HEK293 (cell line): ENCODE data around the gene SPNS1.

Source experiments
- CTCF ChIA-PET: fragments of 350-600 bp; formaldehyde crosslinking; extraction: SDS; loops from one replicate; lab custom pipeline; 2021; ENCODE audit warnings: antibody characterized with exemption; lab: Yijun Ruan, JAX
- POLR2A ChIA-PET: fragments of 300-600 bp; formaldehyde crosslinking; extraction: SDS; loops from one replicate; lab custom pipeline; 2020; ENCODE audit warnings: antibody characterized with exemption, inconsistent platforms; lab: Yijun Ruan, JAX
- H3K27ac ChIP-seq: fragments of 200-500 bp; sonication (Bioruptor generic); 2 replicates; pipeline ENCODE4 v1.5.1; 2014; ENCODE audit warnings: low read depth, low read length, control low read depth, inconsistent platforms; ENCODE audit errors: extremely low read depth
- H3K36me3 ChIP-seq, 2 experiments: fragments of 200-500 bp in 1 of 2; sonication (Bioruptor generic) in 1 of 2; 1 replicate in 1 of 2; 2 replicates in 1 of 2; pipeline ENCODE4 v1.5.1; 2014 to 2017; ENCODE audit warnings: inconsistent platforms in 2 of 2, low read length in 2 of 2; ENCODE audit not compliant: control insufficient read depth in 2 of 2, insufficient read depth in 1 of 2
- H3K4me1 ChIP-seq: fragments of 200-500 bp; sonication (Bioruptor generic); 2 replicates; pipeline ENCODE4 v1.5.1; 2014; ENCODE audit warnings: mild to moderate bottlenecking, low read length, inconsistent platforms; ENCODE audit not compliant: control insufficient read depth, insufficient read depth
- H3K4me3 ChIP-seq: 2 replicates; pipeline ENCODE4 v1.5.1; 2011; ENCODE audit warnings: low read depth, mild to moderate bottlenecking, control low read depth, low read length, moderate library complexity
- H3K9me3 ChIP-seq: fragments of 200-500 bp; sonication (Bioruptor generic); 2 replicates; pipeline ENCODE4 v1.5.1; 2014; ENCODE audit warnings: low read depth, low read length, inconsistent platforms; ENCODE audit not compliant: control insufficient read depth, insufficient read depth
- KLF7 ChIP-seq: fragments of 450-650 bp; formaldehyde crosslinking; IDR thresholded peaks from 2 replicates; pipeline ENCODE4 v1.5.1; 2016; ENCODE audit warnings: missing biosample characterization, missing genetic modification characterization, borderline replicate concordance
- KLF9 ChIP-seq: fragments of 450-650 bp; formaldehyde crosslinking; IDR thresholded peaks from 2 replicates; pipeline ENCODE4 v1.5.1; 2016; ENCODE audit warnings: missing biosample characterization, missing genetic modification characterization, low read depth
- SP2 ChIP-seq: fragments of 450-650 bp; formaldehyde crosslinking; IDR thresholded peaks from 2 replicates; pipeline ENCODE4 v1.5.1; 2016; ENCODE audit warnings: missing biosample characterization, missing genetic modification characterization
- SP3 ChIP-seq: fragments of 450-650 bp; formaldehyde crosslinking; IDR thresholded peaks from 2 replicates; pipeline ENCODE4 v1.5.1; 2016; ENCODE audit warnings: missing biosample characterization, missing genetic modification characterization
- ZBTB49 ChIP-seq: fragments of 450-650 bp; formaldehyde crosslinking; IDR thresholded peaks from 2 replicates; pipeline ENCODE4 v1.5.1; 2016; ENCODE audit warnings: missing biosample characterization, missing genetic modification characterization, low read depth
- ZBTB6 ChIP-seq: fragments of 450-650 bp; formaldehyde crosslinking; IDR thresholded peaks from 2 replicates; pipeline ENCODE4 v1.5.1; 2017; ENCODE audit warnings: missing biosample characterization, missing genetic modification characterization
- ZBTB7A ChIP-seq: fragments of 450-650 bp; formaldehyde crosslinking; IDR thresholded peaks from 2 replicates; pipeline ENCODE4 v1.5.1; 2016; ENCODE audit warnings: low read depth, missing biosample characterization, missing genetic modification characterization
- ZFHX2 ChIP-seq: fragments of 450-650 bp; formaldehyde crosslinking; conservative IDR thresholded peaks from 2 replicates; pipeline ENCODE4 v1.5.1; 2016; ENCODE audit warnings: missing biosample characterization, missing genetic modification characterization
- ZFP69B ChIP-seq: fragments of 450-650 bp; formaldehyde crosslinking; IDR thresholded peaks from 2 replicates; pipeline ENCODE4 v1.5.1; 2016; ENCODE audit warnings: missing biosample characterization, missing genetic modification characterization
- ZIC2 ChIP-seq: fragments of 450-650 bp; formaldehyde crosslinking; IDR thresholded peaks from 2 replicates; pipeline ENCODE4 v1.5.1; 2016; ENCODE audit warnings: missing biosample characterization, missing genetic modification characterization
- ZNF132 ChIP-seq: fragments of 450-650 bp; formaldehyde crosslinking; IDR thresholded peaks from 2 replicates; pipeline ENCODE4 v1.5.1; 2017; ENCODE audit warnings: missing biosample characterization, missing genetic modification characterization, borderline replicate concordance
- ZNF148 ChIP-seq: fragments of 450-650 bp; formaldehyde crosslinking; IDR thresholded peaks from 2 replicates; pipeline ENCODE4 v1.5.0; 2017; ENCODE audit warnings: missing biosample characterization, missing genetic modification characterization, borderline replicate concordance
- ZNF19 ChIP-seq: fragments of 450-650 bp; formaldehyde crosslinking; IDR thresholded peaks from 2 replicates; pipeline ENCODE4; 2016; ENCODE audit warnings: missing biosample characterization, missing genetic modification characterization, low read depth
- ZNF24 ChIP-seq: fragments of 450-650 bp; formaldehyde crosslinking; IDR thresholded peaks from 2 replicates; pipeline ENCODE4 v1.5.1; 2016; ENCODE audit warnings: missing biosample characterization, missing genetic modification characterization
- ZNF404 ChIP-seq: fragments of 450-650 bp; formaldehyde crosslinking; IDR thresholded peaks from 2 replicates; pipeline ENCODE4 v1.5.1; 2017; ENCODE audit warnings: missing biosample characterization, missing genetic modification characterization
- ZNF416 ChIP-seq: fragments of 450-650 bp; formaldehyde crosslinking; IDR thresholded peaks from 2 replicates; pipeline ENCODE4 v1.5.1; 2016; ENCODE audit warnings: missing biosample characterization, missing genetic modification characterization
- ZNF426 ChIP-seq: fragments of 450-650 bp; formaldehyde crosslinking; IDR thresholded peaks from 2 replicates; pipeline ENCODE4 v1.5.1; 2017; ENCODE audit warnings: missing biosample characterization, missing genetic modification characterization, mild to moderate bottlenecking, inconsistent platforms, moderate library complexity
- ZNF510 ChIP-seq: fragments of 450-650 bp; formaldehyde crosslinking; IDR thresholded peaks from 2 replicates; pipeline ENCODE4 v1.5.1; 2018; ENCODE audit warnings: mild to moderate bottlenecking, missing genetic modification characterization, missing biosample characterization; ENCODE audit not compliant: insufficient replicate concordance
- ZNF549 ChIP-seq: fragments of 450-650 bp; IDR thresholded peaks from 2 replicates; pipeline ENCODE4 v1.5.1; 2018; ENCODE audit warnings: missing biosample characterization, missing genetic modification characterization, mild to moderate bottlenecking, inconsistent platforms, moderate library complexity
- ZNF596 ChIP-seq: fragments of 450-650 bp; IDR thresholded peaks from 2 replicates; pipeline ENCODE4 v1.5.0; 2018; ENCODE audit warnings: missing biosample characterization, mild to moderate bottlenecking, missing genetic modification characterization, moderate library complexity
- ZNF626 ChIP-seq: fragments of 450-650 bp; sonication (Bioruptor Pico); formaldehyde crosslinking; IDR thresholded peaks from 2 replicates; pipeline ENCODE4 v1.5.1; 2018; ENCODE audit warnings: missing biosample characterization, missing genetic modification characterization, inconsistent platforms
- ZNF692 ChIP-seq: fragments of 450-650 bp; formaldehyde crosslinking; IDR thresholded peaks from 2 replicates; pipeline ENCODE4 v1.5.1; 2016; ENCODE audit warnings: missing biosample characterization, missing genetic modification characterization
- ZNF701 ChIP-seq: fragments of 450-650 bp; formaldehyde crosslinking; IDR thresholded peaks from 2 replicates; pipeline ENCODE4 v1.5.1; 2016; ENCODE audit warnings: missing biosample characterization, missing genetic modification characterization
- ZNF76 ChIP-seq: fragments of 450-650 bp; formaldehyde crosslinking; IDR thresholded peaks from 2 replicates; pipeline ENCODE4; 2016; ENCODE audit warnings: low read depth, missing biosample characterization, missing genetic modification characterization, borderline replicate concordance
- ZNF791 ChIP-seq: fragments of 450-650 bp; formaldehyde crosslinking; IDR thresholded peaks from 2 replicates; pipeline ENCODE4 v1.5.1; 2016; ENCODE audit warnings: missing biosample characterization, missing genetic modification characterization
- ZNF830 ChIP-seq: fragments of 450-650 bp; IDR thresholded peaks from 2 replicates; pipeline ENCODE4 v1.5.0; 2018; ENCODE audit warnings: missing biosample characterization, missing genetic modification characterization, low read depth, mild to moderate bottlenecking, moderate library complexity
- TF ChIP-seq, protein P1 (sequence below): fragments of 450-650 bp; formaldehyde crosslinking; IDR thresholded peaks from 2 replicates; pipeline ENCODE4 v1.5.1; 2016; ENCODE audit warnings: missing biosample characterization, missing genetic modification characterization

The SPNS1 gene

DNA sequence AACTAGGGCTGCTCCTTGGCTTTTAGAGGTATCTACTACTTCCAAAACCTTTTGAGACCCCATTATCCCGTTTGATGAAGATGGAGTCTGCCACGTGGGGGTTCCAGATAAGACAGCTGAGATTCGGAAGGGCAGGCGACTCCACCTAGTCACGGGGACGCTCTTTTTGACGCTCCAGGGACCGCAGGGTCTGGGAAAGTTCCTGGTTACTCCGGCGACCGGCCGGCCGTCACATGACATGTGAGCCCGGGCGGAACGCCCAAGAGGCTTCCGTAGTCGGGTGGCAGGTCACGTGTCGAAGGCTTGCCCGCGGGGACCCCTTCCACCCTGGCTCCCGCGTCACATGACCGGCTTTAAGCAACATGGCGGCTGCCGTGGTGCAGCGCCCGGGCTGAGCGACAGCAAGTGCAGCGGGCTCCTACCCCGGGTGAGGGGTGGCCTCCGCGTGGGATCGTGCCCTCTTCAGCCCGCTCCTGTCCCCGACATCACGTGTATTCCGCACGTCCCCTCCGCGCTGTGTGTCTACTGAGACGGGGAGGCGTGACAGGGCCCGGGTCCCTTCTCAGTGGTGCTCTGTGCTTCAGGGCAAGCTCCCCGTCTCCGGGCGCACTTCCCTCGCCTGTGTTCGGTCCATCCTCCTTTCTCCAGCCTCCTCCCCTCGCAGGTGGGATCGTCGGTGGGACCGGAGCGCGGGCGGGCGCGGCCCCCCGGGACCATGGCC is at the start of gene SPNS1:
Gene SPNS1 (plus strand): TSS at position 342 of the 721 bp plus-strand sequence. CDS start 374 bp downstream, at position 716.
- H3K27ac ChIP-seq = peak within 1 kb of the TSS; percentile 20; the same call in 1 of the 2 replicates
- no peaks in the 10 kb centered on the region for H3K4me1 ChIP-seq
- peaks cover 0 to 26% of the 10 kb centered on the region in 2 experiments; a peak in 1 of 3 replicates for H3K36me3 ChIP-seq
- ChIA-PET POLR2A (interaction anchor here (0.6 to 1.0 kb wide), 3 partner anchors 21 to 144 kb away, joined by 3 to 10 read pairs (median 5); partner anchors contain the start of gene NFATC2IP), CTCF (interaction anchor here (0.6 to 1.1 kb wide), 5 partner anchors 9 to 450 kb away, joined by 3 to 5 read pairs (median 3); no protein-coding TSS in a partner anchor)
- H3K9me3 ChIP-seq = no peaks in the 10 kb centered on the region
- peak within 1 kb of the TSS; percentile 97 for H3K4me3 ChIP-seq
- TF ChIP-seq, protein P1, sequence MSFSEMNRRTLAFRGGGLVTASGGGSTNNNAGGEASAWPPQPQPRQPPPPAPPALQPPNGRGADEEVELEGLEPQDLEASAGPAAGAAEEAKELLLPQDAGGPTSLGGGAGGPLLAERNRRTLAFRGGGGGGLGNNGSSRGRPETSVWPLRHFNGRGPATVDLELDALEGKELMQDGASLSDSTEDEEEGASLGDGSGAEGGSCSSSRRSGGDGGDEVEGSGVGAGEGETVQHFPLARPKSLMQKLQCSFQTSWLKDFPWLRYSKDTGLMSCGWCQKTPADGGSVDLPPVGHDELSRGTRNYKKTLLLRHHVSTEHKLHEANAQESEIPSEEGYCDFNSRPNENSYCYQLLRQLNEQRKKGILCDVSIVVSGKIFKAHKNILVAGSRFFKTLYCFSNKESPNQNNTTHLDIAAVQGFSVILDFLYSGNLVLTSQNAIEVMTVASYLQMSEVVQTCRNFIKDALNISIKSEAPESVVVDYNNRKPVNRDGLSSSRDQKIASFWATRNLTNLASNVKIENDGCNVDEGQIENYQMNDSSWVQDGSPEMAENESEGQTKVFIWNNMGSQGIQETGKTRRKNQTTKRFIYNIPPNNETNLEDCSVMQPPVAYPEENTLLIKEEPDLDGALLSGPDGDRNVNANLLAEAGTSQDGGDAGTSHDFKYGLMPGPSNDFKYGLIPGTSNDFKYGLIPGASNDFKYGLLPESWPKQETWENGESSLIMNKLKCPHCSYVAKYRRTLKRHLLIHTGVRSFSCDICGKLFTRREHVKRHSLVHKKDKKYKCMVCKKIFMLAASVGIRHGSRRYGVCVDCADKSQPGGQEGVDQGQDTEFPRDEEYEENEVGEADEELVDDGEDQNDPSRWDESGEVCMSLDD (tag by site-specific recombination) = peak; percentile 90
- TF ChIP-seq ZFP69B (tag by site-specific recombination) (peak; percentile 82), SP3 (tag by site-specific recombination) (peak; percentile 73), SP2 (tag by site-specific recombination) (peak; percentile 66), ZNF19 (no peak), ZNF76 (tag by site-specific recombination) (peak; percentile 84), ZNF416 (tag by site-specific recombination) (no peak), ZNF426 (tag by site-specific recombination) (no peak), ZNF701 (tag by site-specific recombination) (no peak), ZNF549 (no peak), KLF7 (tag by site-specific recombination) (peak; percentile 75), ZNF132 (tag by site-specific recombination) (no peak), ZNF148 (tag by site-specific recombination) (0 out of 2 replicates have a peak, but pooled peaks have one; percentile 68), ZBTB7A (tag by site-specific recombination) (peak; percentile 58; the same call in 1 of the 2 replicates), ZNF510 (no peak), ZFHX2 (tag by site-specific recombination) (no peak), ZNF24 (tag by site-specific recombination) (peak; percentile 99), ZNF596 (tag by site-specific recombination) (no peak), ZNF692 (peak; percentile 80), ZNF830 (tag by site-specific recombination) (no peak), ZBTB6 (tag by site-specific recombination) (peak; percentile 11; the same call in 1 of the 2 replicates), ZNF404 (tag by site-specific recombination) (no peak), ZBTB49 (tag by site-specific recombination) (no peak), ZNF791 (tag by site-specific recombination) (no peak), KLF9 (peak; percentile 83), ZNF626 (tag by site-specific recombination) (no peak), ZIC2 (tag by site-specific recombination) (no peak; the same call in 1 of the 2 replicates)
